K562 (cell line): Measurements from ENCODE around the gene RBM12. TPM values are rescaled to one million over a fixed set of nuclear protein-coding genes. Genes with fewer than 3 reads are reported as not detected.

ENCODE experiments used
- CHD1 ChIP-seq: fragments of 200-600 bp; sonication (generic); IDR thresholded peaks from one replicate; pipeline ENCODE4 v1.6.1; 2012; ENCODE audit warnings: mild to moderate bottlenecking, moderate library complexity, low read length, inconsistent platforms
- DMBX1 ChIP-seq: fragments of 250-450 bp; sonication (Bioruptor Pico); IDR thresholded peaks from 2 replicates; pipeline ENCODE4 v1.8.0; 2022; ENCODE audit warnings: inconsistent platforms, mild to moderate bottlenecking, moderate library complexity, borderline replicate concordance
- HCFC1 ChIP-seq: IDR thresholded peaks from 2 replicates; pipeline ENCODE4 v1.6.1; 2012; ENCODE audit warnings: low read depth, low read length, improper control_type of control experiment
- HDAC1 ChIP-seq, 2 experiments: fragments of 450-650 bp; IDR thresholded peaks; 2 replicates each; pipeline ENCODE4 v1.6.1; 2016 to 2017; ENCODE audit warnings: inconsistent platforms in 1 of 2, mild to moderate bottlenecking in 1 of 2, moderate library complexity in 1 of 2
- KDM5B ChIP-seq: fragments of 200-600 bp; sonication (generic); IDR thresholded peaks from 2 replicates; pipeline ENCODE4 v1.6.1; 2012; ENCODE audit warnings: low read depth, mild to moderate bottlenecking, moderate library complexity, low read length, control low read depth, inconsistent platforms; ENCODE audit not compliant: insufficient replicate concordance
- NFYB ChIP-seq: IDR thresholded peaks from 2 replicates; pipeline ENCODE4 v1.6.1; 2011; ENCODE audit warnings: mild to moderate bottlenecking, moderate library complexity; ENCODE audit not compliant: insufficient read length; ENCODE audit errors: extremely low read depth
- RBM14 ChIP-seq: fragments of 200-400 bp; formaldehyde crosslinking; IDR thresholded peaks from 2 replicates; pipeline ENCODE4 v1.6.1; 2018; ENCODE audit warnings: low read depth, mild to moderate bottlenecking, low read length, moderate library complexity, borderline replicate concordance; ENCODE audit not compliant: insufficient read depth
- RBM17 ChIP-seq: fragments of 200-400 bp; formaldehyde crosslinking; IDR thresholded peaks from 2 replicates; pipeline ENCODE4 v1.6.1; 2017; ENCODE audit warnings: low read depth, mild to moderate bottlenecking, low read length, borderline replicate concordance
- SMC3 ChIP-seq: conservative IDR thresholded peaks from 2 replicates; pipeline ENCODE4 v1.6.1; 2011; ENCODE audit warnings: low read depth, low read length, improper control_type of control experiment; ENCODE audit not compliant: insufficient read depth
- STAT6 ChIP-seq: sonication (generic); formaldehyde crosslinking; IDR thresholded peaks from 2 replicates; pipeline ENCODE4 v1.8.1; 2023; ENCODE audit warnings: mild to moderate bottlenecking, missing genetic modification reagents
- U2AF1 ChIP-seq: fragments of 200-400 bp; formaldehyde crosslinking; optimal IDR thresholded peaks from 2 replicates; pipeline ENCODE3; 2017; ENCODE audit warnings: mild to moderate bottlenecking, low read depth, low read length, moderate library complexity
- ZNF134 ChIP-seq: fragments of 250-450 bp; sonication (Bioruptor Pico); conservative IDR thresholded peaks from 2 replicates; pipeline ENCODE4 v1.4.0; 2020
- ZSCAN29 ChIP-seq: fragments of 450-650 bp; IDR thresholded peaks from 2 replicates; pipeline ENCODE4 v1.6.1; 2017
- polyA plus RNA-seq, 8 experiments: library from polyadenylated mRNA; depleted of rRNA in 4 of 8; stranded (reverse) in 5 of 8; unstranded in 3 of 8; fragments of >200 nt; fragmentation: Nextera tagmentation in 2 of 8; fragmentation: Illumina TruSeq in 1 of 8; extraction: Ambion mirVana in 2 of 8; extraction: Trizol in 1 of 8; gene quantifications; 2 replicates each; pipeline versions ENCODE4 v1.2.1 to v1.2.3, GENCODE V29; 2011 to 2014; ENCODE audit warnings: inconsistent platforms in 1 of 8, missing spikeins in 1 of 8
- total RNA-seq, 7 experiments: library from RNA; depleted of rRNA in 6 of 7; stranded (reverse); fragments of >200 nt in 6 of 7; fragmentation: Illumina TruSeq in 2 of 7; extraction: Trizol in 2 of 7; gene quantifications; 2 replicates each; pipeline versions ENCODE4 v1.2.1 to v1.2.3, GENCODE V29; 2011 to 2021; ENCODE audit warnings: low replicate concordance in 1 of 7
- TF ChIP-seq, protein P1 (sequence below): fragments of 250-450 bp; sonication (Bioruptor Pico); IDR thresholded peaks from 2 replicates; pipeline ENCODE4 v1.4.0; 2020; ENCODE audit warnings: mild to moderate bottlenecking

The RBM12 gene
- total and polyA plus RNA-seq, 9 of the 15 experiments (the other 6 are each of a cell fraction or from before 2014, with no cell fraction given) = 5.0 to 162 (median 73.3) TPM

DNA sequence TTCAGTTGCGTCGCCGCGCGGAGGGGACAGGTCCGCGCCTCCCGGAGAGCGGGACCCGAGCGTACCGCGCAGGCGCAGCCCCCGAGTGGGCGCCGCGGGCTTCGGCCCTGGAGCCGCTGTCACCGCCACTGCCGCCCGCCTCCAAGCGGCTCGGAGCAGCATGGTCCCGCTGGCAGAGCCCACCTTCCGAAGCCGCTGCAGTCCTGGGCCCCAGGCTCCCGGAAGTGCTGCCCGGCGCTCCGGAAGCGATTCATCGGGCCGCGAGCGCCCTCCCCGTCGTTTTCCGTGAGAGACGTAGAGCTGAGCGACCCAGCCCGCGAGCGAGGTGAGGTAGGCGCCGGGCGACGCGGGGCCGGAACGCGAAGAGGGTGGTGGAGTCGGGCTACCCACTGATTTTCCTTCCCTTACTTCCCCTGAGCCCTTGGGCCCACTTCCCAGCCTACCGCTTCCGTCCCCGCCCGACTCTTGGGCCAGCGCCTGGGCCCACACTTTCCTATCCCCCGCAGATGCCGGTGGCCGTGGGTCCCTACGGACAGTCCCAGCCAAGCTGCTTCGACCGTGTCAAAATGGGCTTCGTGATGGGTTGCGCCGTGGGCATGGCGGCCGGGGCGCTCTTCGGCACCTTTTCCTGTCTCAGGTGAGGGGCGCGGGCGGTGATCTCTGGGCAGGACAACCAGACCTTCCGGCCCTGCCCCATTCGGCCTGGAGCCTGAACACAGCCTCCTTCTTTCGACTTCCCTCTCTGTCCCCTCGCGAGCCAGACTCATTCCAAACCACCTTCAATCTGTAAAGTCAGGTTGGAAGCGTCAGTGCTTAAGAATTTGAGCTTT is 34.6 kb upstream of the RBM12 start, which contains the start of the genes NFS1 and ROMO1 (continued):
- TF ChIP-seq, protein P1, sequence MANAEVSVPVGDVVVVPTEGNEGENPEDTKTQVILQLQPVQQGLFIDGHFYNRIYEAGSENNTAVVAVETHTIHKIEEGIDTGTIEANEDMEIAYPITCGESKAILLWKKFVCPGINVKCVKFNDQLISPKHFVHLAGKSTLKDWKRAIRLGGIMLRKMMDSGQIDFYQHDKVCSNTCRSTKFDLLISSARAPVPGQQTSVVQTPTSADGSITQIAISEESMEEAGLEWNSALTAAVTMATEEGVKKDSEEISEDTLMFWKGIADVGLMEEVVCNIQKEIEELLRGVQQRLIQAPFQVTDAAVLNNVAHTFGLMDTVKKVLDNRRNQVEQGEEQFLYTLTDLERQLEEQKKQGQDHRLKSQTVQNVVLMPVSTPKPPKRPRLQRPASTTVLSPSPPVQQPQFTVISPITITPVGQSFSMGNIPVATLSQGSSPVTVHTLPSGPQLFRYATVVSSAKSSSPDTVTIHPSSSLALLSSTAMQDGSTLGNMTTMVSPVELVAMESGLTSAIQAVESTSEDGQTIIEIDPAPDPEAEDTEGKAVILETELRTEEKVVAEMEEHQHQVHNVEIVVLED = peak; percentile 76
- TF ChIP-seq RBM17 (no peak), KDM5B (peak; percentile 64), U2AF1 (peak; percentile 56), CHD1 (peak; percentile 84), ZNF134 (CRISPR knock-in tag) (no peak), STAT6 (0 out of 2 replicates have a peak, but pooled peaks have one; percentile 85), RBM14 (0 out of 2 replicates have a peak, but pooled peaks have one; percentile 25), ZSCAN29 (peak; percentile 47), DMBX1 (no peak), SMC3 (0 out of 2 replicates have a peak, but pooled peaks have one; percentile 4), HDAC1 (IDR thresholded peaks at IDR 0.05) (peak in 1 of 2 experiments; percentile 84; a peak in 1 of 4 replicates), HCFC1 (peak; percentile 85), NFYB (no peak)
